PC-3 (cell line): ENCODE results near the gene ARMC7. TPM values are rescaled to one million over a fixed set of nuclear protein-coding genes. Genes with fewer than 3 reads are reported as not detected.
A peak's percentile ranks its signal among the peaks of the same experiment; 100 is the strongest.

Experiments
- ATAC-seq: fragments of 200-7000 bp; cut with Tn5 transposase; 2 replicates; pipeline ENCODE4 v1.9.1; 2020; ENCODE audit warnings: mild to moderate bottlenecking, moderate library complexity
- BruUV-seq: library from RNA; stranded (reverse); fragments of 400-500 nt; replicated peaks from 2 replicates; lab custom pipeline; 2021; lab: Mats Ljungman, UMichigan
- CTCF ChIA-PET: fragments of 300-600 bp; sonication (Branson Sonifier 250); formaldehyde crosslinking; loops from one replicate; lab custom pipeline; 2022; ENCODE audit warnings: antibody characterized with exemption; lab: Charles Lee
- POLR2A ChIA-PET: fragments of 300-600 bp; sonication (Branson Sonifier 250); formaldehyde crosslinking; loops from one replicate; lab custom pipeline; 2022; ENCODE audit warnings: antibody characterized with exemption; ENCODE audit not compliant: unreplicated experiment; lab: Charles Lee
- DNase-seq: peaks from one replicate; pipeline ENCODE4 v3.0.0-alpha.2; 2015
- H2AFZ ChIP-seq: fragments of 300-600 bp; sonication (generic); 2 replicates; pipeline ENCODE4 v1.6.0; 2016; ENCODE audit warnings: antibody characterized with exemption, low read length
- H3F3A ChIP-seq: fragments of 300-600 bp; sonication (generic); one replicate; pipeline ENCODE4 v1.6.0; 2017; ENCODE audit warnings: antibody characterized with exemption, low read length, control low read depth, mild to moderate bottlenecking; ENCODE audit not compliant: unreplicated experiment
- H3K27ac ChIP-seq: fragments of 300-600 bp; sonication (generic); 2 replicates; pipeline ENCODE4 v1.5.1; 2016; ENCODE audit warnings: mild to moderate bottlenecking, low read length
- H3K27me3 ChIP-seq: fragments of 300-600 bp; sonication (generic); 2 replicates; pipeline ENCODE4 v1.6.1; 2016; ENCODE audit warnings: low read length, mixed read lengths
- H3K36me3 ChIP-seq: fragments of 300-600 bp; sonication (generic); 2 replicates; pipeline ENCODE4 v1.6.1; 2016; ENCODE audit warnings: low read depth, mixed run types, low read length, mixed read lengths
- H3K4me1 ChIP-seq: fragments of 300-600 bp; sonication (generic); 2 replicates; pipeline ENCODE4 v1.5.1; 2016; ENCODE audit warnings: low read length; ENCODE audit not compliant: insufficient read depth
- H3K4me2 ChIP-seq: fragments of 300-600 bp; sonication (generic); 2 replicates; pipeline ENCODE4 v1.6.0; 2016; ENCODE audit warnings: low read length
- H3K4me3 ChIP-seq: fragments of 300-600 bp; sonication (generic); 2 replicates; pipeline ENCODE4 v1.5.1; 2016; ENCODE audit warnings: mild to moderate bottlenecking, low read length, mixed read lengths
- H3K79me2 ChIP-seq: fragments of 300-600 bp; sonication (generic); 2 replicates; pipeline ENCODE4 v1.6.1; 2017; ENCODE audit warnings: low read length, mixed read lengths
- H3K9ac ChIP-seq: fragments of 300-600 bp; sonication (generic); 2 replicates; pipeline ENCODE4 v1.6.0; 2016; ENCODE audit warnings: mild to moderate bottlenecking, low read length
- H3K9me2 ChIP-seq: fragments of 300-600 bp; sonication (generic); replicated peaks from 2 replicates; pipeline ENCODE4 v1.6.1; 2016; ENCODE audit warnings: mixed run types, low read length, mixed read lengths
- H3K9me3 ChIP-seq: fragments of 300-600 bp; sonication (generic); 2 replicates; pipeline ENCODE4 v1.6.1; 2016; ENCODE audit warnings: low read length, mixed read lengths
- H4K20me1 ChIP-seq: fragments of 300-600 bp; sonication (generic); 2 replicates; pipeline ENCODE4 v1.6.1; 2016; ENCODE audit warnings: low read length, mixed read lengths
- EZH2 ChIP-seq: fragments of 300-600 bp; sonication (generic); IDR thresholded peaks from one replicate; pipeline ENCODE4 v1.6.1; 2017; ENCODE audit warnings: antibody characterized with exemption, mild to moderate bottlenecking, low read length; ENCODE audit not compliant: unreplicated experiment
- EZH2phosphoT487 ChIP-seq: fragments of 300-600 bp; sonication (generic); IDR thresholded peaks from 2 replicates; pipeline ENCODE4 v1.6.1; 2018; ENCODE audit warnings: mild to moderate bottlenecking, antibody characterized with exemption, low read length, borderline replicate concordance
- intact Hi-C: fragments of 100-400 bp; cut with micrococcal nuclease; formaldehyde crosslinking; loops from 2 replicates; pipeline ENCODE4 v1.9.0; 2023
- total RNA-seq: library from RNA; depleted of rRNA; stranded (reverse); fragments of >200 nt; gene quantifications from 2 replicates; pipeline ENCODE4 v1.2.3, GENCODE V29; 2014
- TF ChIP-seq, protein P1 (sequence below): fragments of 300-600 bp; sonication (generic); conservative IDR thresholded peaks from 2 replicates; pipeline ENCODE4 v1.5.1; 2017; ENCODE audit warnings: antibody characterized with exemption, low read depth, mild to moderate bottlenecking, low read length

ARMC7 gene
- total RNA-seq, 1 experiment from 2014 or later, result 17.0 TPM

DNA sequence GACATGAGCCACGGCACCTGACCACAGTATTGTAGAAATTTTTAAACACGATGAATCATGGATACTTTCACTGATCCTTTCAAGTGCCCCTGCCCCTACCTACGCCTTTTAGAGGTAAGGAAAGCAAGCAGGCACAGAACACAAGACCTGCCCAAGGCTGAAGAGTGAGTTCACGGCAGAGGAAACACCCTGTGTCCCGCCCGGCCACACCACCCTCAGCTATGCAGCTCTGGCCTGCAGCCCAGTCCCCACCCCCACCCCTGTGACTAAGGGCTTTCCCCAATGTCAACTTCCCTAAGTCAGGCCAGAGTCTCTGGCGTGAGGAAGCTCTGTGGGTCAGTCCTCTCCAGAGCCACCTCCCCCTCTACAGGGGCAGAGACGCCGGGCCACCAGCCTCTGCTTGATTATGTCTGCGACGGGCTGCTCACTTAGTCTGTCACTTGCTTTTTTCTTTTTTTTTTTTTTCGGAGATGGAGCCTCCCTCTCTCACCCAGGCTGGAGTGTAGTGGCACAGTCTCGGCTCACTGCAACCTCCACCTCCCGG is 13.6 kb upstream of the ARMC7 start:
- Histone ChIP-seq H4K20me1 (no peaks in the 10 kb centered on the region), H3F3A (no peaks in the 10 kb centered on the region), H3K4me3 (no peak overlapping the region), H3K79me2 (no peaks in the 10 kb centered on the region), H2AFZ (peak overlapping the region; percentile 40), H3K27ac (peak overlapping the region; percentile 87), H3K4me2 (peak overlapping the region; percentile 62), H3K36me3 (no peaks in the 10 kb centered on the region), H3K27me3 (no peaks in the 10 kb centered on the region), H3K4me1 (peaks cover 33% of the 10 kb centered on the region), H3K9me3 (no peaks in the 10 kb centered on the region), H3K9ac (peak overlapping the region; percentile 51), H3K9me2 (no peaks in the 10 kb centered on the region)
- peak; percentile 99 for ATAC-seq
- POLR2A ChIA-PET, result interaction anchor here (0.5 to 0.9 kb wide), 6 partner anchors 11 to 272 kb away, joined by 3 to 42 read pairs (median 5); partner anchors contain the start of gene ARMC7
- peak; percentile 99 for DNase-seq
- intact Hi-C loops, result no loop called here
- BruUV-seq, result no TSS peak
- CTCF ChIA-PET, result interaction anchor here (0.5 to 1.6 kb wide), 8 partner anchors 10 to 105 kb away, joined by 3 to 8 read pairs (median 4); partner anchors contain the start of gene ATP5PD
- TF ChIP-seq EZH2phosphoT487, result no peak
- TF ChIP-seq EZH2, result no peak
- TF ChIP-seq, protein P1, sequence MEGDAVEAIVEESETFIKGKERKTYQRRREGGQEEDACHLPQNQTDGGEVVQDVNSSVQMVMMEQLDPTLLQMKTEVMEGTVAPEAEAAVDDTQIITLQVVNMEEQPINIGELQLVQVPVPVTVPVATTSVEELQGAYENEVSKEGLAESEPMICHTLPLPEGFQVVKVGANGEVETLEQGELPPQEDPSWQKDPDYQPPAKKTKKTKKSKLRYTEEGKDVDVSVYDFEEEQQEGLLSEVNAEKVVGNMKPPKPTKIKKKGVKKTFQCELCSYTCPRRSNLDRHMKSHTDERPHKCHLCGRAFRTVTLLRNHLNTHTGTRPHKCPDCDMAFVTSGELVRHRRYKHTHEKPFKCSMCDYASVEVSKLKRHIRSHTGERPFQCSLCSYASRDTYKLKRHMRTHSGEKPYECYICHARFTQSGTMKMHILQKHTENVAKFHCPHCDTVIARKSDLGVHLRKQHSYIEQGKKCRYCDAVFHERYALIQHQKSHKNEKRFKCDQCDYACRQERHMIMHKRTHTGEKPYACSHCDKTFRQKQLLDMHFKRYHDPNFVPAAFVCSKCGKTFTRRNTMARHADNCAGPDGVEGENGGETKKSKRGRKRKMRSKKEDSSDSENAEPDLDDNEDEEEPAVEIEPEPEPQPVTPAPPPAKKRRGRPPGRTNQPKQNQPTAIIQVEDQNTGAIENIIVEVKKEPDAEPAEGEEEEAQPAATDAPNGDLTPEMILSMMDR, result no peak

DNA sequence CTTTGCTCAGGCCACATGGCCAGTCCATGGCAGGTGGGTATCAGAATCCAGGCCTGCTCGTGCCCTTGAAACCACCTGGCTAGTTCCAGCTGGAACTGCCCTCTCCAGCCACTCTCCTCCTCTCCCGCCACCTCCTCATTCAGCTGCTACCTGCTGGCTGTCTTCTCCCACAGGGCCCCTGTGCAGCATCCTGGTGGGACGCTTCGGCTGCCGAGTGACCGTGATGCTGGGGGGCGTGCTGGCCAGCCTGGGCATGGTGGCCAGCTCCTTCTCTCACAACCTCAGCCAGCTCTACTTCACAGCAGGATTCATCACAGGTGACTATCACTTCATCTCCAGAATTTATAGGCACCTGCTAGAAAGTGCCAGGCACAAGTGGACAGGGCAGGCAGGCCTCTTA is 11.9 kb upstream of the ARMC7 start:
- TF ChIP-seq EZH2phosphoT487 (no peak), EZH2 (no peak)
- TF ChIP-seq, protein P1, result no peak
- peaks cover 30% of the 10 kb centered on the region for H3K4me1 ChIP-seq
- no peak overlapping the region for H2AFZ ChIP-seq
- no peaks in the 10 kb centered on the region for H3K36me3 ChIP-seq
- no peaks in the 10 kb centered on the region for H3K79me2 ChIP-seq
- no peak overlapping the region for H3K27ac ChIP-seq
- H3K9me2 ChIP-seq, result no peaks in the 10 kb centered on the region
- no peaks in the 10 kb centered on the region for H3K9me3 ChIP-seq
- POLR2A ChIA-PET, result no interaction called here
- intact Hi-C loops, result no loop called here
- DNase-seq (no peak), ATAC-seq (no peak)
- no peak overlapping the region for H3K4me3 ChIP-seq
- H3K4me2 ChIP-seq, result no peak overlapping the region
- BruUV-seq, result no TSS peak
- no peak overlapping the region for H3K9ac ChIP-seq
- no peaks in the 10 kb centered on the region for H3K27me3 ChIP-seq
- CTCF ChIA-PET, result interaction anchor here (0.5 to 0.6 kb wide), 2 partner anchors 38 to 44 kb away, joined by 3 to 4 read pairs; no protein-coding TSS in a partner anchor
- no peaks in the 10 kb centered on the region for H4K20me1 ChIP-seq
- no peaks in the 10 kb centered on the region for H3F3A ChIP-seq

DNA sequence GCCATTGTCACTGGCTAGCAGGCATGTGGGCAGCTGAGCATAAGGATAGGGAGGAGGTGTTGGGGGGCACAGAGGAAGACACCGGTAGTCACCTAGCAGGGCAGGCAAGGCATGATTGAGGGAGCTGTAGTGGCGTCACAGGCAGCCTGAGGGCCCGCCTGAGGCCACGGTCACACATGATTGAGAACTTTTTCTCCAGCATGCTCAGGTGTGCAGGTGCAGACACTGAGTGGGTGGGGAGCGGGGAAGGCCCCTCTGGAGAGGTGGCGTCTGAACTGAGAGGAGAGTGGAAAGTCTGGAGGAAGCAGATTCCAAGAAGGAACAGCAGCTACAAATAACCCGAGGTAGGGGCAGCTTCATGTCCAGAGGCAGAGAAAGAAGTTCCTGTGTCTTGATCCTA is 10.9 kb upstream of the ARMC7 start:
- Histone ChIP-seq H3K4me2 (no peak overlapping the region), H3K4me1 (peaks cover 23% of the 10 kb centered on the region), H3K79me2 (no peaks in the 10 kb centered on the region), H3K4me3 (no peak overlapping the region), H3K27ac (no peak overlapping the region), H4K20me1 (no peaks in the 10 kb centered on the region), H3K9me3 (no peaks in the 10 kb centered on the region), H3F3A (no peaks in the 10 kb centered on the region), H3K9me2 (no peaks in the 10 kb centered on the region), H3K27me3 (no peaks in the 10 kb centered on the region), H2AFZ (no peak overlapping the region), H3K36me3 (no peaks in the 10 kb centered on the region), H3K9ac (no peak overlapping the region)
- ATAC-seq (no peak), DNase-seq (no peak)
- BruUV-seq, result no TSS peak
- POLR2A ChIA-PET, result no interaction called here
- intact Hi-C loops, result no loop called here
- CTCF ChIA-PET, result no interaction called here
- TF ChIP-seq, protein P1, result no peak
- no peak for TF ChIP-seq EZH2phosphoT487
- no peak for TF ChIP-seq EZH2
